ENCODE data around the gene SQSTM1. TPM values are rescaled to one million over a fixed set of nuclear protein-coding genes. Genes with fewer than 3 reads are reported as not detected.

The SQSTM1 gene
- total and polyA plus RNA-seq, 5 donors from 2014 or later = 219 to 615 (median 240) TPM

DNA sequence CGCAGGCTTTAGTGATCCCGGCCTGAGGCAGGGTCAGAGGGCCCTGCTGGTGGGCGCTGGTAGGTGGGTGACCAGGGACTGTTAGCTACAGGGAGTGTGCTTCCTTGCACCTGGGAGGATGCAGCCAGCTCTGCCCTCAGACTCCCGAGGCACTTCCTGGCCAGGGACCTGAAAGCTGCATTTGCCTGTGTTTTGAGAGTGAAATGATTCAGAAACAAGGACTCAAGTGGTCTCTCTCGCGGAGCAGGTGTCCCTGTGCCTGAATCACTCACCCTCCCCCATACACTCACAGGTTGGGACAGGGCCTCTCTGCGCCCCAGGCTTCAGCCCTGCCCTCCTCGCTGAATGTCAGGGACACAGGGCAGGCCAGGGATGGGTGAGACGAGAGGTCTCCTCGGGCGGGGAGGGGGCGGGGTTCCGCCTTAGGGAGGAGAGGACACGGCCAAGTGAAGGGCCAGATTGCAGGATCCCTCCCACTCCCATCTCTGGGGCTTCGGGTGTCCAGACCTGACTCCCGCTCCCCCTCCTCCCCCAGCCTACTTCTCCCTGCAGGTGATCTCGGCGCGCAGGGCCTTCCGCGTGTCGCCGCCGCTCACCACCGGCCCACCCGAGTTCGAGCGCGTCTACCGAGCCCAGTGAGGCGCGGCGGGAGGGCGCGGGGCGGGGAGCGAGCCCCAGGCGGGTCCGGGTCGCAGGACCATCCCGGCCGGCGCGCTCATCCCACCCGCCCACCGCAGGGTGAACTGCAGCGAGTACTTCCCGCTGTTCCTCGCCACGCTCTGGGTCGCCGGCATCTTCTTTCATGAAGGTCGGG, 25.4 kb upstream of the SQSTM1 start:
- Histone ChIP-seq H3K4me3 (ENCODE audit: low read depth, low read length) (no peak overlapping the region), H3K27ac (ENCODE audit: insufficient read depth, low read length, poor library complexity, severe bottlenecking) (no peak overlapping the region), H3K4me1 (ENCODE audit: control insufficient read depth, insufficient read depth, low read length, poor library complexity, severe bottlenecking) (peaks cover 30% of the 10 kb centered on the region), H3K36me3 (ENCODE audit: control insufficient read depth, insufficient read depth, low read length) (peaks cover 11% of the 10 kb centered on the region), H3K27me3 (ENCODE audit: control insufficient read depth, insufficient read depth, low read length) (no peaks in the 10 kb centered on the region), H3K9me3 (ENCODE audit: control insufficient read depth in 2 of 2, low read length in 2 of 2) (no peaks in the 10 kb centered on the region)
- Mint-ChIP-seq H3K4me1 (peaks cover 0 to 38% (median 13%) of the 10 kb centered on the region in 4 donors), H3K4me3 (peak overlapping the region; percentile 56 to 89 (median 70)), H3K9me3 (peaks cover 0 to 1% (median 0%) of the 10 kb centered on the region in 7 donors), H3K27ac (peak overlapping the region in 1 of 3 donors; percentile 55), H3K27me3 (no peaks in the 10 kb centered on the region), H3K36me3 (peaks cover 18% of the 10 kb centered on the region)
- no peak for ATAC-seq (ENCODE audit: low read depth in 2 of 2)
- DNase-seq = no peak

DNA sequence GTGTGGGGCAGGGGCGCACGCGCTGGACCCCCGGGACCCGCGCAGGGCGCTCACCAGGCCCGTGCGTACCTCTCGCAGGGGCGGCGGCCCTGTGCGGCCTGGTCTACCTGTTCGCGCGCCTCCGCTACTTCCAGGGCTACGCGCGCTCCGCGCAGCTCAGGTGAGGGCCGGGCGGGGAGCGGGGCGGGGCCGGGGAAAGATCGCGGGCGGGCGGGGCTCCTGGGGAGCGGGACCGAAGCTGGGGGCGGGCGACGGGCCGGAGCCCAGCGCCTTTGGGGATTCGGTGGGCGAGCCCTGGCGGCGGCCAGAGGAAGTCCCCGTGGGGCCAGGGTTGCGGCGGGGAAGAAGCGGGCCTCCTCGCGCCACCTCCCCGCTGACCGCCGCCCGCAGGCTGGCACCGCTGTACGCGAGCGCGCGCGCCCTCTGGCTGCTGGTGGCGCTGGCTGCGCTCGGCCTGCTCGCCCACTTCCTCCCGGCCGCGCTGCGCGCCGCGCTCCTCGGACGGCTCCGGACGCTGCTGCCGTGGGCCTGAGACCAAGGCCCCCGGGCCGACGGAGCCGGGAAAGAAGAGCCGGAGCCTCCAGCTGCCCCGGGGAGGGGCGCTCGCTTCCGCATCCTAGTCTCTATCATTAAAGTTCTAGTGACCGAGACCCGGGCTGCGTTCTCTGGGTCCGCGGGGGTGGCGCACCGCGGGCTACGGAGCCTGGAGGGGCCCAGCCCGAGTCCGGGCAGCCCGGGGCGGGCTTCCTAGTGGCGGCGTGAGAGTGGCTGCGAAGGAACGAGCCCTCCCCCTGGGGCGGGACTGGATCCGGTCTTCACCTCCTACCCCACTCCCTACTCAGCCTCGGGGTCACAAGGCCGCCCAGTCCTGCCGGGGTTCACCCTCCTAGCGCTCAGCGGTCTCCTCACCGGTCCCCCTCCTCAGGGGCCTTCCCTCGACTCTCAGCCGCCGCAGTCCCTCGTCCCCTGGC, 24.6 kb upstream of the SQSTM1 start:
- no peaks in the 10 kb centered on the region for H3K9me3 ChIP-seq (ENCODE audit: control insufficient read depth in 2 of 2, low read length in 2 of 2)
- Mint-ChIP-seq H3K27me3 (no peaks in the 10 kb centered on the region), H3K27ac (peak overlapping the region in 2 of 3 donors; percentile 62 to 78), H3K9me3 (peaks cover 0 to 1% (median 0%) of the 10 kb centered on the region in 7 donors), H3K4me3 (peak overlapping the region; percentile 64 to 82 (median 74)), H3K4me1 (peaks cover 0 to 38% (median 13%) of the 10 kb centered on the region in 4 donors), H3K36me3 (peaks cover 18% of the 10 kb centered on the region)
- peaks cover 11% of the 10 kb centered on the region for H3K36me3 ChIP-seq (ENCODE audit: control insufficient read depth, insufficient read depth, low read length)
- DNase-seq (peak; percentile 55 to 77 (median 67)), ATAC-seq (ENCODE audit: low read depth in 2 of 2) (peak; percentile 67 to 77)
- peak overlapping the region; percentile 51 for H3K27ac ChIP-seq (ENCODE audit: insufficient read depth, low read length, poor library complexity, severe bottlenecking)
- H3K4me3 ChIP-seq (ENCODE audit: low read depth, low read length) = no peak overlapping the region
- peaks cover 30% of the 10 kb centered on the region for H3K4me1 ChIP-seq (ENCODE audit: control insufficient read depth, insufficient read depth, low read length, poor library complexity, severe bottlenecking)
- H3K27me3 ChIP-seq (ENCODE audit: control insufficient read depth, insufficient read depth, low read length) = no peaks in the 10 kb centered on the region

DNA sequence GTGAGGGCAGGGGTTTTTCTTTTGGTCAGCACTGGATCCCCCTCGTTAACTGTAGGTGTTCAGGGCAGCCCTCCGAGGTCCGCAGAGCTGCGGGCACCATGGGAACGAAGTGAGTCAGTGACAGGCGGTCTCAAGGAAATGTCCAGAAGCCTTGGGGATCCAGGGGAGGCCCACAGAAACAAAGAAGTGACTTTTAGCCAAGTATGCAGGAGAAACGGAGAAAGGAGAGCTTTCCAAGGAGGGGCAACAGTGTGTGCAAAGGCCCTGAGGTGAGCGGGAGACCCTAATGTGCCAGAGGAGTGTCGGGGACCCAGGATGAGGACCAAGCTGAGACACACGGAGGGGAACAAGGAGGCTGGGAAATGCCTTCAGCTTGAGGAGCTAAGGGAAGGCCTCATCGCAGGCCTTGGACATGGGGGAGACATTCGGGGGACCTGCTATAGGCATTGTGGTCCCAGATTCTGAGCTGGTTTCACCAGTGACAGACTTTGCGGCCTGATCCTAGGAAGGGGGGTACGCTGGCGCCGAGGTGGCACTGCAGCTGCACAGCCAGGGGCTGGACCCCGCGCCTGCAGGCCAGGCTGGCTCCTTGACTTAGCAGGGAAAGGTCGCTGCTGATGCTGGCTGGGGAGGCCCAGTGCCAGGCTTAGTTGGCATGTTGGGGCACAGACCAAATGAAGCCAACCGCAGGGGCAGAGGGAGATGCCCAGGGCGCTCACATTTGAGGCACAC, 23.7 kb upstream of the SQSTM1 start:
- H3K4me1 Mint-ChIP-seq = peaks cover 0 to 42% (median 18%) of the 10 kb centered on the region in 4 donors
- Histone ChIP-seq H3K4me3 (ENCODE audit: low read depth, low read length) (no peak overlapping the region), H3K4me1 (ENCODE audit: control insufficient read depth, insufficient read depth, low read length, poor library complexity, severe bottlenecking) (peaks cover 30% of the 10 kb centered on the region)

DNA sequence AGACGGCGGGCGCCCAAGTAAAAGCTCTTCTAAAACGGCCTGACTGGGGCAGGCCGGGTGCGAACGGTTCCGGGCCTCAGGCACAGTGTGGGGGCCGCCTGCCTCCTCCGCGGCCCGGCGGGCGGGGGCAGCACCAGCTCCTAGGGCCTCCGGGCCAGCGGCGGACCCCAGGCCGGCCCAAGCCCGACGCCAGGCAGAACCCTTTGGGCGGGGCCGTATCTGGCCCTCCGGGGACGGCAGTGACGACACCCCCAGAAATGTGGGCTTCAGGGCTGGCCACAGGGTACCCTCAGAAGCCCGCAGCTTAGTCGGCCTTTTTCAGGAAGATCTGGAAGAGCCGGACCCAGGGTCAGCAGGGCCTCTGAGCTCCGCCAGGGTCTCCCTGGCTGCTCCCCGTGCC, 23.0 kb upstream of the SQSTM1 start:
- Mint-ChIP-seq H3K27ac (no peak overlapping the region), H3K4me3 (peak overlapping the region in 3 of 4 donors; percentile 21 to 78 (median 69)), H3K27me3 (no peaks in the 10 kb centered on the region), H3K36me3 (peaks cover 21% of the 10 kb centered on the region), H3K9me3 (peaks cover 0 to 1% (median 0%) of the 10 kb centered on the region in 7 donors), H3K4me1 (peaks cover 0 to 42% (median 18%) of the 10 kb centered on the region in 4 donors)
- no peak for ATAC-seq (ENCODE audit: low read depth in 2 of 2)
- peaks cover 30% of the 10 kb centered on the region for H3K4me1 ChIP-seq (ENCODE audit: control insufficient read depth, insufficient read depth, low read length, poor library complexity, severe bottlenecking)
- DNase-seq = no peak
- H3K36me3 ChIP-seq (ENCODE audit: control insufficient read depth, insufficient read depth, low read length) = peaks cover 11% of the 10 kb centered on the region
- H3K27me3 ChIP-seq (ENCODE audit: control insufficient read depth, insufficient read depth, low read length) = no peaks in the 10 kb centered on the region
- no peak overlapping the region for H3K27ac ChIP-seq (ENCODE audit: insufficient read depth, low read length, poor library complexity, severe bottlenecking)
- H3K4me3 ChIP-seq (ENCODE audit: low read depth, low read length) = no peak overlapping the region
- H3K9me3 ChIP-seq (ENCODE audit: control insufficient read depth in 2 of 2, low read length in 2 of 2) = no peaks in the 10 kb centered on the region

More for the DNA sequence above, 23.7 kb upstream of the SQSTM1 start:
- peaks cover 21% of the 10 kb centered on the region for H3K36me3 Mint-ChIP-seq
- peak overlapping the region; percentile 62 to 82 (median 74) for H3K4me3 Mint-ChIP-seq
- peak overlapping the region; percentile 51 for H3K27ac ChIP-seq (ENCODE audit: insufficient read depth, low read length, poor library complexity, severe bottlenecking)
- peaks cover 0 to 1% (median 0%) of the 10 kb centered on the region in 7 donors for H3K9me3 Mint-ChIP-seq
- H3K27me3 Mint-ChIP-seq = no peaks in the 10 kb centered on the region
- ATAC-seq (ENCODE audit: low read depth in 2 of 2) (no peak), DNase-seq (no peak)
- peaks cover 11% of the 10 kb centered on the region for H3K36me3 ChIP-seq (ENCODE audit: control insufficient read depth, insufficient read depth, low read length)
- no peaks in the 10 kb centered on the region for H3K27me3 ChIP-seq (ENCODE audit: control insufficient read depth, insufficient read depth, low read length)
- H3K27ac Mint-ChIP-seq = peak overlapping the region in 2 of 3 donors; percentile 62 to 78
- H3K9me3 ChIP-seq (ENCODE audit: control insufficient read depth in 2 of 2, low read length in 2 of 2) = no peaks in the 10 kb centered on the region

DNA sequence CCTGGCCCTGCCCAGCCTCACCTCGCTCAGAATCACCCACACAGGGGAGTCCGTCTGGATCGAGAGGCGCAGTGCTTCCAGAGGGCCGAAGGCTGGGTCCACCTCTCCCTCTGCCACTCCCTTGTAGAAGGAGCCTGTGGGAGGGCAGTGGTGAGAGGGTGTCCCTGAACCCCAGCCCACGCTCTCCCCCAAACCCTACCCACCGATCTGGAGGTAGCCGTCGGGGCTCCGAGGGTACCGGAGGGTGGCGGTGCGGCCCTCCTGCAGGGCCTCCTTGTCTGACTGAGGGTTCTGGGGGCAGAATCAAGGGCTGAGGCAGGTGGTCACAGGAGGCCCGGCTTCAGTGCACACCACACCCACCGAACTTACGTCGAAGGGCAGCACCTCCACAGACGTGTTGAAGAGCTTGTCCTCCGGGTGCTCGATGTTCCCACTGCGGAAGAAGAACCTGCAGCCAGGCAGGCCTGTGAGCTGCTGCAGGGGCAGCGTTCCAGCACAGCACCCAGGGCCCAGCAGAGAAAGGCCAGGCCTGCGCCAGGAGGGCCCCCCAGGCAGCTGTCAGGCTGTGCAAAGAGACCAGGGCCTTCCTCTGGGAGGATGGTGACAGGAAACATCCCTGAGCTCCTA, 22.4 kb upstream of the SQSTM1 start:
- no peaks in the 10 kb centered on the region for H3K9me3 ChIP-seq (ENCODE audit: control insufficient read depth in 2 of 2, low read length in 2 of 2)
- H3K4me1 ChIP-seq (ENCODE audit: control insufficient read depth, insufficient read depth, low read length, poor library complexity, severe bottlenecking) = peaks cover 34% of the 10 kb centered on the region
- H3K4me3 Mint-ChIP-seq = no peak overlapping the region
- peaks cover 0 to 1% (median 0%) of the 10 kb centered on the region in 7 donors for H3K9me3 Mint-ChIP-seq
- DNase-seq (no peak), ATAC-seq (ENCODE audit: low read depth in 2 of 2) (no peak)
- H3K36me3 Mint-ChIP-seq = peaks cover 21% of the 10 kb centered on the region
- peaks cover 11% of the 10 kb centered on the region for H3K36me3 ChIP-seq (ENCODE audit: control insufficient read depth, insufficient read depth, low read length)
- H3K4me1 Mint-ChIP-seq = peaks cover 0 to 41% (median 17%) of the 10 kb centered on the region in 4 donors
- no peaks in the 10 kb centered on the region for H3K27me3 Mint-ChIP-seq
- no peak overlapping the region for H3K27ac Mint-ChIP-seq
- H3K27ac ChIP-seq (ENCODE audit: insufficient read depth, low read length, poor library complexity, severe bottlenecking) = no peak overlapping the region
- no peaks in the 10 kb centered on the region for H3K27me3 ChIP-seq (ENCODE audit: control insufficient read depth, insufficient read depth, low read length)
- H3K4me3 ChIP-seq (ENCODE audit: low read depth, low read length) = no peak overlapping the region

DNA sequence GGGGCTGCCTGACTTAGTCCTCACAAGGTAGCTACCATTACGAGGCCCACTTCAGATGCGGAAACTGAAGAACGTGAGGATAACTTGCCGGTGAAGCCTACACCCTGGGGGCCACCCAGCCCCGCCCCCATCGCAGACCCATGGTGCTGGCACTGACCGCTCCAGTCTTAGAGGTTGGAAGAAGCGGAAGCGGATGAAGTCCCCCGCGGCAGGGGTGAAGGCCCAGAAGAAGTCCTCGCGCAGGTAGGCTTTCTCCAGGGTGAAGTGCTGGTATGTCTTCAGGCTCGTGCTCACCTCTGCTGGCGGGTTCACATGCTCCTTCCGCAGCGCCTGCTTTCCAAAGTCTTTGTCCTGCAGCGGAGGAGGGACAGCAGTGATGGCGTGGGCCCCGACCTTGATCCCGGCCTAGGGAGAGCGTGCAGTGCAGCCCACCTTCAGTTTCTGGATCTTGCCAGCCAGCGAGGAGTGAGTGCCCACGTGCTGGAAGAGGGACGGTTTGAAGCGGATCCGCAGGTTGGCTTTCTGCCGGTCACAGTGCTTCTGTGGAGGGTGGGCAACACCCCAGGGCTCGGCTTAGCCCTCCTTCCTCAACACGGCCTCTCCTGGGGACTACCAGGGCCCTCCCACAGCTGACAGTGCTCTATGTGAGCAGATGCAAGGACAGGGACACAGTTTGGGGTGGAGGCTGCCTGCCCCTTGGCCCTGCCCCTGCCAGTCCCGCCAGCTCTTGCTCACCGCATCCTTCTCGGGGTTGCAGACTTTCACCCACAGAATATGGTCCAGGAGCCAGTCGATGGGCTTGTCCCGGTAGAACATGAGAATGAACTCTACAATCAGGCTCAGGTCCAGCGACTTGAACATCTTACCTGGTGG, 21.7 kb upstream of the SQSTM1 start:
- H3K4me1 ChIP-seq (ENCODE audit: control insufficient read depth, insufficient read depth, low read length, poor library complexity, severe bottlenecking) = peaks cover 34% of the 10 kb centered on the region
- H3K27ac ChIP-seq (ENCODE audit: insufficient read depth, low read length, poor library complexity, severe bottlenecking) = no peak overlapping the region
- no peak overlapping the region for H3K4me3 ChIP-seq (ENCODE audit: low read depth, low read length)
- peaks cover 21% of the 10 kb centered on the region for H3K36me3 Mint-ChIP-seq
- DNase-seq = no peak
- ATAC-seq (ENCODE audit: low read depth in 2 of 2) = no peak
- peak overlapping the region in 1 of 4 donors; percentile 82 for H3K4me3 Mint-ChIP-seq
- H3K27ac Mint-ChIP-seq = no peak overlapping the region
- H3K4me1 Mint-ChIP-seq = peaks cover 0 to 40% (median 13%) of the 10 kb centered on the region in 4 donors
- no peaks in the 10 kb centered on the region for H3K27me3 Mint-ChIP-seq
- H3K27me3 ChIP-seq (ENCODE audit: control insufficient read depth, insufficient read depth, low read length) = no peaks in the 10 kb centered on the region
- peaks cover 11% of the 10 kb centered on the region for H3K36me3 ChIP-seq (ENCODE audit: control insufficient read depth, insufficient read depth, low read length)
- peaks cover 0 to 1% (median 0%) of the 10 kb centered on the region in 7 donors for H3K9me3 Mint-ChIP-seq
- no peaks in the 10 kb centered on the region for H3K9me3 ChIP-seq (ENCODE audit: control insufficient read depth in 2 of 2, low read length in 2 of 2)
